NT2/D1 (cell line): Measurements from ENCODE around the gene DBT.
"Not testable (repeated sequence)": the region's sequence is repeated elsewhere in the genome, so short reads cannot be mapped to it uniquely, and the experiment has no call there.

Experiments used
- DNase-seq: peaks from one replicate; pipeline ENCODE4 v3.0.0-alpha.2; 2011; ENCODE audit warnings: low read depth, low spot score
- H3K27me3 ChIP-seq: 2 replicates; pipeline ENCODE4 v1.6.0; 2011; ENCODE audit warnings: mild to moderate bottlenecking; ENCODE audit not compliant: insufficient read length, insufficient read depth
- H3K36me3 ChIP-seq: 2 replicates; pipeline ENCODE4 v1.6.1; 2011; ENCODE audit warnings: mild to moderate bottlenecking, low read length, mixed read lengths; ENCODE audit not compliant: insufficient read depth, insufficient read length
- H3K4me1 ChIP-seq: 2 replicates; pipeline ENCODE4 v1.5.1; 2011; ENCODE audit not compliant: insufficient read depth, insufficient read length
- H3K4me3 ChIP-seq: 2 replicates; pipeline ENCODE4 v1.5.1; 2011; ENCODE audit warnings: low read depth; ENCODE audit not compliant: insufficient read length
- H3K9ac ChIP-seq: 2 replicates; pipeline ENCODE4 v1.6.0; 2011; ENCODE audit warnings: low read depth; ENCODE audit not compliant: insufficient read length
- H3K9me3 ChIP-seq: 2 replicates; pipeline ENCODE4 v1.5.1; 2011; ENCODE audit warnings: mild to moderate bottlenecking, low read length; ENCODE audit not compliant: insufficient read depth
- SUZ12 ChIP-seq: IDR thresholded peaks from 2 replicates; pipeline ENCODE4 v1.6.1; 2011; ENCODE audit not compliant: insufficient read length, insufficient read depth; ENCODE audit errors: extremely low read depth
- YY1 ChIP-seq: IDR thresholded peaks from 2 replicates; pipeline ENCODE4 v1.6.1; 2011; ENCODE audit not compliant: insufficient read length, insufficient read depth
- ZNF274 ChIP-seq: IDR thresholded peaks from 2 replicates; pipeline ENCODE4 v1.6.1; 2011; ENCODE audit warnings: mild to moderate bottlenecking, low read depth, low read length

The DBT gene

DNA sequence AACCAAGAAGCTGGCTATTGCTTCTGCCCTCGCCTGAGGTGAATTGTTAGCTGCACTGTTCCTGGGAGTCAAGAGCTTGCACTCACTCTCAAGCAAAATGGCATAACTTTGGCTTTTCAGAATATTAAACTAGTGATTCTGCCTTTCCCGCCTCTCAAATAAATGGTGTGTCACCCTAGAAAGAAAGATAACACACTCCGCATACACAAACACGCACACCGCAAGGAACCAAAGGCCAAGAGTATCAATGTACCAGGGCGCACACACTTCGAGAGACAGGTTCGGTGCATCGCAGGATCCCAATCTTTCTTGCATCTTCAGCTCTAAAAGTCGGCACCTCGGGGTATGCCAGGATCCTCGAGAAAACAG, 15.9 kb upstream of the DBT start:
- Histone ChIP-seq H3K9ac (peak overlapping the region; percentile 95), H3K36me3 (peaks cover 37% of the 10 kb centered on the region), H3K4me3 (peak overlapping the region; percentile 97), H3K4me1 (no peaks in the 10 kb centered on the region), H3K27me3 (no peaks in the 10 kb centered on the region), H3K9me3 (peaks cover 6% of the 10 kb centered on the region; the same call in 1 of the 2 replicates)
- TF ChIP-seq ZNF274, result no peak
- no peak for DNase-seq

DNA sequence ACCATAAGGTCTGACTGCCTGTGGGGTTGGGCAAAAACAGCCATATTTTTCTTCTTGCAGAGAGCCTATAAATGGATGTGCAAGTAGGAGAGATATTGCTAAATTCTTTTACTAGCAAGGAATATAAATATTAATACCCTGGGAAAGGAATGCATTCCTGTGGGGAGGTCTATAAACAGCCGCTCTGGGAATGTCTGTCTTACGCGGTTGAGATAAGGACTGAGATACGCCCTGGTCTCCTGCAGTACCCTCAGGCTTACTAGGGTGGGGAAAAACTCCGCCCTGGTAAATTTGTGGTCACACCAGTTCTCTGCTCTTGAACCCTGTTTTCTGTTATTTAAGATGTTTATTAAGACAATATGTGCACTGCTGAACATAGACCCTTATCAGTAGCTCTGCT, 14.4 kb upstream of the DBT start:
- H3K9ac ChIP-seq, H3K4me3 ChIP-seq, H3K9me3 ChIP-seq, H3K27me3 ChIP-seq, DNase-seq, H3K4me1 ChIP-seq: not testable (repeated sequence)
- H3K36me3 ChIP-seq, result peaks cover 22% of the 10 kb centered on the region

GRCh38 chr1:100261686-100262085, 12.1 kb upstream of the DBT start:
- Histone ChIP-seq H3K27me3 (no peaks in the 10 kb centered on the region), H3K9me3 (peaks cover 6% of the 10 kb centered on the region; the same call in 1 of the 2 replicates), H3K36me3 (no peaks in the 10 kb centered on the region), H3K4me3 (no peak overlapping the region), H3K9ac (no peak overlapping the region), H3K4me1 (no peaks in the 10 kb centered on the region)
- DNase-seq, result no peak
- no peak for TF ChIP-seq SUZ12
- TF ChIP-seq ZNF274, result no peak
- TF ChIP-seq YY1, result no peak

DNA sequence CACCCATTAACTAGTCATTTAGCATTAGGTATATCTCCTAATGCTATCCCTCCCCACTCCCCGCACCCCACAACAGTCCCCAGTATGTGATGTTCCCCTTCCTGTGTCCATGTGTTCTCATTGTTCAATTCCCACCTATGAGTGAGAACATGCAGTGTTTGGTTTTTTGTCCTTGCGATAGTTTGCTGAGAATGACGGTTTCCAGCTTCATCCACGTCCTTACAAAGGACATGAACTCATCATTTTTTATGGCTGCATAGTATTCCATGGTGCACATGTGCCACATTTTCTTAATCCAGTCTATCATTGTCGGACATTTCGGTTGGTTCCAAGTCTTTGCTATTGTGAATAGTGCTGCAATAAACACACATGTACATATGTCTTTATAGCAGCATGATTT, 8.8 kb upstream of the DBT start:
- not testable (repeated sequence) for H3K9me3 ChIP-seq, DNase-seq, H3K27me3 ChIP-seq, H3K4me1 ChIP-seq, H3K36me3 ChIP-seq, H3K4me3 ChIP-seq, H3K9ac ChIP-seq

DNA sequence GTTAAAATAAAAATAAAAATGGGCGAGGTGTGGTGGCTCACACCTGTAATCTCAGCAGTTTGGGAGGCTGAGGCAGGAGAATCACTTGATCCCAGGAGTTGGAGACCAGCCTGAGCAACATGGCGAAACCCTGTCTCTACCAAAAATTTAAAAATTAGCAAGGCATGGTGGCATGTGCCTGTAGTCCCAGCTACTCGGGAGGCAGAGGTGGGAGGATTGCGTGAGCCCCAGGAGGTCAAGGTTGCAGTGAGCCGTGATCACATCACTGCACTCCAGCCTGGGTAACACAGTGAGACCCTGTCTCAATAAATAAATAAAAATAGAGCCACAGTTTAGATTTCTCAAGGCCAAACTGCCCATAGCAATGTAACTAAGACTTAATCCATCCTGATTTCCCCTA, 6.6 kb upstream of the DBT start:
- not testable (repeated sequence) for H3K4me1 ChIP-seq, H3K27me3 ChIP-seq, H3K4me3 ChIP-seq, H3K36me3 ChIP-seq, H3K9ac ChIP-seq, DNase-seq, H3K9me3 ChIP-seq

DNA sequence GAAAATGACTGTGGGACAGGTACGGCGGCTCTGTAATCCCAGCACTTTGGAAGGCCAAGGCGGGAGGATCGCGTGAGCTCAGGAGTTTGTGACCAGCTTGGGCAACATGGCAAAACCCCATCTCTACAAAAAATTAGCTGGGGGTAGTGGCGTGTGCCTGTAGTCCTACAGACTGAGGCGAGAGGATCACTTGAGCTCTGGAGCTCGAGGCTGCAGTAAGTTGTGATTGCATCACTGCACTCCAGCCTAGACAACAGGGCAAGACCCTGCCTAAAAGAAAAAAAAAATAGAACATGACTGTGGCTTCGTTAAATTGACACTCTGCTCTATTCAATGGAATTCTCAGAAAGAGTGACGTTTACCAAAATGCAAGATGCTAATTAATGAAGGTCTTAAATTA, 3.9 kb upstream of the DBT start:
- no peak overlapping the region for H3K9ac ChIP-seq
- H3K4me3 ChIP-seq, result no peak overlapping the region
- no peaks in the 10 kb centered on the region for H3K27me3 ChIP-seq
- no peaks in the 10 kb centered on the region for H3K9me3 ChIP-seq
- no peaks in the 10 kb centered on the region for H3K4me1 ChIP-seq
- DNase-seq, result no peak
- TF ChIP-seq SUZ12 (no peak), YY1 (no peak), ZNF274 (no peak)
- H3K36me3 ChIP-seq, result no peaks in the 10 kb centered on the region

DNA sequence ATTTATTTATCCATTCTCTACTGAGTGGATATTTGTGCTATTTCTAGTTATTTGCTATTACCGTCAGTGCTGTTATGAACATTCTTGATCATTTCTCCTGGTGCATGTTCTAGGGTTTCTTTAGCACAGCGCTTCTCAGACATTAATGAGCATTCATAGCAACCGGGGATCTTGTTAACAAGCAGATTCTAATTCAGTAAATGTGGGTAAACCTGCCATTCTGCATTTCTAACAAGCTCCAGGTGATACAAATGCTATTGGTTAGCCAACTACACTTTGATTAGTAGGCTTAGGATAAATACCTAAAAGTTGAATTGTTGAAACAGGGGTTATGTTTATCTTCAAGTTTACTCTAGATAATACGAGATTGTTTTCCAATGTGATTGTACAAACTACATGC, 3.3 kb upstream of the DBT start:
- H3K4me3 ChIP-seq, result no peak overlapping the region
- no peak overlapping the region for H3K9ac ChIP-seq
- H3K36me3 ChIP-seq, result no peaks in the 10 kb centered on the region
- no peak for DNase-seq
- no peak for TF ChIP-seq YY1
- no peak for TF ChIP-seq ZNF274
- TF ChIP-seq SUZ12, result no peak
- no peaks in the 10 kb centered on the region for H3K4me1 ChIP-seq
- no peaks in the 10 kb centered on the region for H3K9me3 ChIP-seq
- H3K27me3 ChIP-seq, result no peaks in the 10 kb centered on the region

GRCh38 chr1:100250807-100251206, 1.2 kb upstream of the DBT start:
- no peak overlapping the region for H3K4me3 ChIP-seq
- H3K9me3 ChIP-seq, result no peaks in the 10 kb centered on the region
- DNase-seq, result no peak

More at GRCh38 chr1:100250807-100251206, 1.2 kb upstream of the DBT start:
- H3K27me3 ChIP-seq, result no peaks in the 10 kb centered on the region
- H3K36me3 ChIP-seq, result peaks cover 7% of the 10 kb centered on the region
- H3K9ac ChIP-seq, result no peak overlapping the region
- H3K4me1 ChIP-seq, result no peaks in the 10 kb centered on the region
- TF ChIP-seq SUZ12 (no peak), ZNF274 (no peak), YY1 (no peak)
